H9 (cell line): Measurements from ENCODE around the gene SET. TPM values are rescaled to one million over a fixed set of nuclear protein-coding genes. Genes with fewer than 3 reads are reported as not detected.

Experiments
- DNase-seq: peaks from one replicate; pipeline ENCODE4 v3.0.0-alpha.2; 2017
- H2AFZ ChIP-seq: one replicate; pipeline ENCODE4 v1.6.1; 2013; ENCODE audit warnings: mild to moderate bottlenecking, low read length, control low read depth, moderate library complexity
- H2AK5ac ChIP-seq: 2 replicates; pipeline ENCODE4 v1.6.1; 2013; ENCODE audit warnings: low read length, control low read depth, mixed read lengths; ENCODE audit not compliant: insufficient read length
- H2BK120ac ChIP-seq: one replicate; pipeline ENCODE4 v1.6.1; 2013; ENCODE audit warnings: low read depth, mild to moderate bottlenecking, low read length, control low read depth, inconsistent platforms; ENCODE audit not compliant: poor library complexity, severe bottlenecking
- H2BK12ac ChIP-seq: 2 replicates; pipeline ENCODE4 v1.6.1; 2013; ENCODE audit warnings: low read length, control low read depth, mixed read lengths, low read depth; ENCODE audit not compliant: insufficient read length
- H2BK15ac ChIP-seq: 2 replicates; pipeline ENCODE4 v1.6.1; 2013; ENCODE audit warnings: low read depth, low read length, control low read depth
- H2BK20ac ChIP-seq: one replicate; pipeline ENCODE4 v1.6.1; 2013; ENCODE audit warnings: low read depth, mild to moderate bottlenecking, low read length, control low read depth, inconsistent platforms; ENCODE audit not compliant: poor library complexity, severe bottlenecking
- H2BK5ac ChIP-seq: 2 replicates; pipeline ENCODE4 v1.6.1; 2013; ENCODE audit warnings: low read length, control low read depth, mixed read lengths; ENCODE audit not compliant: insufficient read length
- H3K14ac ChIP-seq: 2 replicates; pipeline ENCODE4 v1.6.1; 2013; ENCODE audit warnings: low read length, control low read depth; ENCODE audit not compliant: insufficient read depth
- H3K18ac ChIP-seq: 2 replicates; pipeline ENCODE4 v1.6.1; 2013; ENCODE audit warnings: low read depth, mild to moderate bottlenecking, mixed read lengths, low read length, control low read depth; ENCODE audit not compliant: insufficient read length
- H3K23ac ChIP-seq: 2 replicates; pipeline ENCODE4 v1.6.1; 2013; ENCODE audit warnings: low read length, control low read depth, mixed read lengths, low read depth; ENCODE audit not compliant: insufficient read length
- H3K23me2 ChIP-seq: 2 replicates; pipeline ENCODE4 v1.6.1; 2013; ENCODE audit warnings: low read depth, mild to moderate bottlenecking, mixed read lengths, low read length, control low read depth; ENCODE audit not compliant: insufficient read length, poor library complexity, severe bottlenecking
- H3K27ac ChIP-seq: 2 replicates; pipeline ENCODE4 v1.5.1; 2013; ENCODE audit warnings: low read length, control low read depth, mixed read lengths, low read depth; ENCODE audit not compliant: insufficient read length
- H3K27me3 ChIP-seq: 2 replicates; pipeline ENCODE4 v1.6.1; 2013; ENCODE audit warnings: low read length, control low read depth, inconsistent platforms; ENCODE audit not compliant: insufficient read depth
- H3K4ac ChIP-seq: 2 replicates; pipeline ENCODE4 v1.6.1; 2013; ENCODE audit warnings: low read depth, mild to moderate bottlenecking, control low read depth, inconsistent platforms, low read length, moderate library complexity
- H3K4me1 ChIP-seq: 2 replicates; pipeline ENCODE4 v1.6.1; 2013; ENCODE audit warnings: low read length, control low read depth, inconsistent platforms; ENCODE audit not compliant: insufficient read depth
- H3K4me2 ChIP-seq: 2 replicates; pipeline ENCODE4 v1.6.1; 2013; ENCODE audit warnings: low read length, control low read depth, mixed read lengths; ENCODE audit not compliant: insufficient read length, insufficient read depth
- H3K56ac ChIP-seq: 2 replicates; pipeline ENCODE4 v1.6.1; 2013; ENCODE audit warnings: low read depth, mild to moderate bottlenecking, mixed read lengths, low read length, control low read depth; ENCODE audit not compliant: insufficient read length
- H3K79me1 ChIP-seq: 2 replicates; pipeline ENCODE4 v1.6.1; 2013; ENCODE audit warnings: low read depth, mild to moderate bottlenecking, moderate library complexity, low read length, control low read depth, inconsistent platforms; ENCODE audit not compliant: insufficient read depth, poor library complexity, severe bottlenecking
- H3K79me2 ChIP-seq: 2 replicates; pipeline ENCODE4 v1.6.1; 2013; ENCODE audit warnings: low read length, control low read depth, inconsistent platforms; ENCODE audit not compliant: insufficient read depth
- H3K9ac ChIP-seq: 2 replicates; pipeline ENCODE4 v1.6.1; 2013; ENCODE audit warnings: low read length, control low read depth, mixed read lengths; ENCODE audit not compliant: insufficient read length; ENCODE audit errors: extremely low read depth
- H3K9me3 ChIP-seq: one replicate; pipeline ENCODE4 v1.6.1; 2013; ENCODE audit warnings: low read depth, low read length, inconsistent platforms; ENCODE audit not compliant: control insufficient read depth
- H3T11ph ChIP-seq: one replicate; pipeline ENCODE4 v1.6.1; 2013; ENCODE audit warnings: mild to moderate bottlenecking, low read length, control low read depth, inconsistent platforms
- H4K20me1 ChIP-seq: one replicate; pipeline ENCODE4 v1.6.1; 2013; ENCODE audit not compliant: control insufficient read depth, insufficient read length, insufficient read depth
- H4K5ac ChIP-seq: 2 replicates; pipeline ENCODE4 v1.6.1; 2013; ENCODE audit warnings: low read depth, mild to moderate bottlenecking, mixed read lengths, low read length, control low read depth; ENCODE audit not compliant: insufficient read length
- H4K8ac ChIP-seq: replicated peaks from 2 replicates; pipeline ENCODE4 v1.6.1; 2013; ENCODE audit warnings: low read length, control low read depth, mixed read lengths, low read depth; ENCODE audit not compliant: insufficient read length
- H4K91ac ChIP-seq: 2 replicates; pipeline ENCODE4 v1.6.1; 2013; ENCODE audit warnings: low read depth, mild to moderate bottlenecking, moderate library complexity, mixed read lengths, low read length, control low read depth; ENCODE audit not compliant: insufficient read length
- H3K27ac Mint-ChIP-seq, 3 experiments: 2 replicates in 2 of 3; 3 replicates in 1 of 3; pipeline ENCODE4 v1.8.0; 2020 to 2021; ENCODE audit warnings: mixed read lengths in 3 of 3, mild to moderate bottlenecking in 1 of 3, moderate library complexity in 1 of 3
- H3K27me3 Mint-ChIP-seq: 2 replicates; pipeline ENCODE4 v1.8.0; 2021; ENCODE audit warnings: low read depth, mild to moderate bottlenecking, moderate library complexity, mixed read lengths
- H3K36me3 Mint-ChIP-seq, 3 experiments: 2 replicates in 2 of 3; 3 replicates in 1 of 3; pipeline ENCODE4 v1.8.0; 2020 to 2021; ENCODE audit warnings: low read depth in 3 of 3, mixed read lengths in 3 of 3; ENCODE audit not compliant: insufficient read depth in 1 of 3
- H3K4me1 Mint-ChIP-seq, 2 experiments: 2 replicates each; pipeline ENCODE4 v1.8.0; 2020; ENCODE audit warnings: mixed read lengths in 2 of 2
- H3K4me3 Mint-ChIP-seq, 2 experiments: 2 replicates in 1 of 2; 3 replicates in 1 of 2; pipeline ENCODE4 v1.8.0; 2020 to 2021; ENCODE audit warnings: mild to moderate bottlenecking in 2 of 2, mixed read lengths in 2 of 2, moderate library complexity in 1 of 2
- H3K9me3 Mint-ChIP-seq, 2 experiments: 2 replicates in 1 of 2; 3 replicates in 1 of 2; pipeline ENCODE4 v1.8.0; 2020; ENCODE audit warnings: mild to moderate bottlenecking in 2 of 2, mixed read lengths in 2 of 2, moderate library complexity in 1 of 2
- CTCF ChIP-seq: fragments of 200-600 bp; sonication (generic); conservative IDR thresholded peaks from 3 replicates; pipeline ENCODE4 v1.8.0; 2021; ENCODE audit warnings: antibody characterized with exemption, mild to moderate bottlenecking
- WGBS: extraction: QIAGEN DNeasy Blood & Tissue Kit; methylation state at CpG from one replicate; pipeline ENCODE4 v1.1.7; 2013; ENCODE audit warnings: missing lambda C conversion rate, low lambda C conversion rate, mixed read lengths; ENCODE audit not compliant: insufficient read length; ENCODE audit errors: extremely low coverage; 5-methylcytosine and 5-hydroxymethylcytosine counted together
- total RNA-seq: library from RNA; stranded (reverse); gene quantifications from 2 replicates; pipeline ENCODE4 v1.2.1, GENCODE V29; 2021

SET gene
- total RNA-seq, 1 experiment from 2014 or later = 1,148 TPM

GRCh38 chr9:128684325-128685199 lies 4.5 kb upstream of the SET start:
- H4K91ac ChIP-seq = no peak overlapping the region
- H3K9me3 Mint-ChIP-seq = peaks cover 6 to 13% of the 10 kb centered on the region in 2 experiments
- no peak overlapping the region for H2BK15ac ChIP-seq
- no peak overlapping the region for H3K4ac ChIP-seq
- H3K14ac ChIP-seq = peak overlapping the region; percentile 79; the same call in 1 of the 2 replicates
- no peak overlapping the region for H2BK120ac ChIP-seq
- H2BK12ac ChIP-seq = no peak overlapping the region
- H3K18ac ChIP-seq = peak overlapping the region; percentile 49
- no peaks in the 10 kb centered on the region for H3K9me3 ChIP-seq
- no peaks in the 10 kb centered on the region for H4K20me1 ChIP-seq
- H3K27me3 ChIP-seq = no peaks in the 10 kb centered on the region
- H3K4me3 Mint-ChIP-seq = peak overlapping the region; percentile 95 to 100
- peak overlapping the region; percentile 73 for H3K4me2 ChIP-seq
- H3K56ac ChIP-seq = no peak overlapping the region
- peak overlapping the region; percentile 92 for H3K9ac ChIP-seq
- H3K79me1 ChIP-seq = no peaks in the 10 kb centered on the region
- H2BK5ac ChIP-seq = peak overlapping the region; percentile 9
- no peaks in the 10 kb centered on the region for H3K27me3 Mint-ChIP-seq
- H3K36me3 Mint-ChIP-seq = peaks cover 28 to 40% (median 40%) of the 10 kb centered on the region in 3 experiments
- H3K23ac ChIP-seq = no peak overlapping the region
- H3K23me2 ChIP-seq = peaks cover 13% of the 10 kb centered on the region
- H2AFZ ChIP-seq = no peak overlapping the region
- peaks cover 42 to 44% of the 10 kb centered on the region in 2 experiments for H3K4me1 Mint-ChIP-seq
- H4K5ac ChIP-seq = no peak overlapping the region
- H3K4me1 ChIP-seq = peaks cover 4% of the 10 kb centered on the region; the same call in 1 of the 2 replicates
- H3K79me2 ChIP-seq = peaks cover 33% of the 10 kb centered on the region
- DNase-seq = peak; percentile 87
- no peak for TF ChIP-seq CTCF
- H3K27ac ChIP-seq = no peak overlapping the region
- H4K8ac ChIP-seq = no peak overlapping the region
- no peak overlapping the region for H3T11ph ChIP-seq
- H3K27ac Mint-ChIP-seq = peak overlapping the region; percentile 99
- WGBS = no CpG with 5 or more reads among the region's 15 CpGs
- H2BK20ac ChIP-seq = no peak overlapping the region
- no peak overlapping the region for H2AK5ac ChIP-seq
